HFFc6 (cell line): Measurements from ENCODE around the gene DDC. TPM values are rescaled to one million over a fixed set of nuclear protein-coding genes. Genes with fewer than 3 reads are reported as not detected.

ENCODE experiments used
- DNase-seq: peaks from one replicate; pipeline ENCODE4 v3.0.0-alpha.2; 2018
- H3K27ac Mint-ChIP-seq: 2 replicates; pipeline ENCODE4 v1.8.0; 2020; ENCODE audit warnings: mild to moderate bottlenecking, mixed read lengths
- H3K27me3 Mint-ChIP-seq: 2 replicates; pipeline ENCODE4 v1.8.0; 2021; ENCODE audit warnings: mild to moderate bottlenecking, moderate library complexity, mixed read lengths; ENCODE audit not compliant: insufficient read depth
- H3K36me3 Mint-ChIP-seq: 2 replicates; pipeline ENCODE4 v1.8.0; 2021; ENCODE audit warnings: low read depth, mixed read lengths
- H3K4me1 Mint-ChIP-seq: 2 replicates; pipeline ENCODE4 v1.8.0; 2020; ENCODE audit warnings: low read depth, mixed read lengths
- H3K4me3 Mint-ChIP-seq: 2 replicates; pipeline ENCODE4 v1.8.0; 2020; ENCODE audit warnings: mild to moderate bottlenecking, moderate library complexity, mixed read lengths
- H3K9me3 Mint-ChIP-seq: 2 replicates; pipeline ENCODE4 v1.8.0; 2020; ENCODE audit warnings: mild to moderate bottlenecking, mixed read lengths
- CTCF ChIP-seq: fragments of 200-600 bp; sonication (generic); IDR thresholded peaks from 2 replicates; pipeline ENCODE4 v1.5.0; 2021; ENCODE audit warnings: antibody characterized with exemption, mild to moderate bottlenecking
- total RNA-seq, 6 experiments: library from RNA; stranded (reverse); fragmentation: NEBNext Ultra II Directional; extraction: Animal tissue kit (Norgen Biotek cat#: 25700); gene quantifications; 2 replicates in 1 of 6; 3 replicates in 5 of 6; pipeline ENCODE4 v1.2.3, GENCODE V29; 2021

DDC gene
- total RNA-seq, 6 experiments from 2014 or later, result not detected

GRCh38 chr7:50591480-50592438, 26.6 kb upstream of the DDC start:
- no peak for DNase-seq
- H3K27me3 Mint-ChIP-seq, result peaks cover 5% of the 10 kb centered on the region
- H3K36me3 Mint-ChIP-seq, result peaks cover 17% of the 10 kb centered on the region
- no peak overlapping the region for H3K4me3 Mint-ChIP-seq
- TF ChIP-seq CTCF, result no peak
- H3K4me1 Mint-ChIP-seq, result no peaks in the 10 kb centered on the region
- H3K9me3 Mint-ChIP-seq, result no peaks in the 10 kb centered on the region
- H3K27ac Mint-ChIP-seq, result no peak overlapping the region

- Mint-ChIP-seq H3K4me3 (no peak overlapping the region), H3K36me3 (peaks cover 17% of the 10 kb centered on the region)
- no peak for TF ChIP-seq CTCF
These were observed 25.9 kb upstream of the DDC start for GRCh38 chr7:50591098-50591479.

GRCh38 chr7:50590535-50590934, 25.3 kb upstream of the DDC start:
- Mint-ChIP-seq H3K9me3 (no peaks in the 10 kb centered on the region), H3K27me3 (peaks cover 6% of the 10 kb centered on the region), H3K36me3 (peaks cover 17% of the 10 kb centered on the region), H3K4me3 (no peak overlapping the region), H3K4me1 (no peaks in the 10 kb centered on the region), H3K27ac (no peak overlapping the region)
- no peak for TF ChIP-seq CTCF
- no peak for DNase-seq

More at GRCh38 chr7:50591098-50591479, 25.9 kb upstream of the DDC start:
- DNase-seq, result no peak
- Mint-ChIP-seq H3K27me3 (peaks cover 5% of the 10 kb centered on the region), H3K4me1 (no peaks in the 10 kb centered on the region), H3K9me3 (no peaks in the 10 kb centered on the region), H3K27ac (no peak overlapping the region)

GRCh38 chr7:50589364-50589763, 24.2 kb upstream of the DDC start:
- no peak overlapping the region for H3K4me3 Mint-ChIP-seq
- H3K27me3 Mint-ChIP-seq, result peaks cover 7% of the 10 kb centered on the region
- DNase-seq, result no peak
- no peak for TF ChIP-seq CTCF
- no peaks in the 10 kb centered on the region for H3K9me3 Mint-ChIP-seq
- peaks cover 11% of the 10 kb centered on the region for H3K36me3 Mint-ChIP-seq
- no peaks in the 10 kb centered on the region for H3K4me1 Mint-ChIP-seq
- H3K27ac Mint-ChIP-seq, result no peak overlapping the region

GRCh38 chr7:50588937-50589336, 23.7 kb upstream of the DDC start:
- H3K36me3 Mint-ChIP-seq, result peaks cover 14% of the 10 kb centered on the region
- DNase-seq, result no peak
- H3K9me3 Mint-ChIP-seq, result peaks cover 3% of the 10 kb centered on the region
- H3K27ac Mint-ChIP-seq, result no peak overlapping the region
- H3K4me1 Mint-ChIP-seq, result no peaks in the 10 kb centered on the region
- H3K27me3 Mint-ChIP-seq, result peaks cover 9% of the 10 kb centered on the region
- H3K4me3 Mint-ChIP-seq, result no peak overlapping the region
- peak; percentile 44 for TF ChIP-seq CTCF
